Testis (tissue), 2 donors: ENCODE measurements around the gene LRRC4C.

Source experiments
- CTCF ChIP-seq, 3 experiments: fragments of 450-650 bp in 2 of 3; fragments of 200-600 bp in 1 of 3; sonication (generic) in 1 of 3; IDR thresholded peaks; one replicate each; pipeline ENCODE4 v1.5.1; 2016 to 2019; ENCODE audit warnings: antibody characterized with exemption in 3 of 3, mild to moderate bottlenecking in 2 of 3, moderate library complexity in 1 of 3
- POLR2A ChIP-seq: fragments of 450-650 bp; IDR thresholded peaks from one replicate; pipeline ENCODE4 v1.6.1; 2017; ENCODE audit warnings: antibody characterized with exemption, mild to moderate bottlenecking, moderate library complexity

DNA sequence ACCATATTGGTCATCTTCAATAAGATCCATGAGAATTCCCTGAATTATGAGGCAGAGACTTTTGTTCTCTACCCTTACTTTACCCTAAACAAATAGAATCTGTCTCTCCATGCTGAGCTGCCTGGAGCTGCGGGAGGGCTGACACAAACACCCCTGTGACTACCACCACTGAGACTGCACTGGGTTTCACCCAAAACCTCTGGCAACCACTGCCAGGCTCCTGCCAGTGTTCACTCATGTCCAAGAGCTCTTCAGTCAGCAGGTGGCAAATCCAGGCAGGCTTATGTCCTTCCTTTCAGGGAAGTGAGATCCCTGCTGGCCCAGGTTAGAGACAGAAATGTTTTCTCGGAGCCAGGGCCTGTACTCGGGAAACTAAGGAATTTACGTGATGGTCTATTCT is 1105.3 kb downstream of the LRRC4C start:
- TF ChIP-seq POLR2A (no peak), CTCF (IDR thresholded peaks at IDR 0.05) (no peak)
